HUDEP-2 (cell line): ENCODE results near the gene BFSP2.

Experiments
- DNase-seq, 76 experiments: peaks; one replicate each; lab custom pipeline; 2025; ENCODE audit not compliant: unreplicated experiment in 76 of 76; lab: John Stamatoyannopoulos, UW

BFSP2 gene

DNA sequence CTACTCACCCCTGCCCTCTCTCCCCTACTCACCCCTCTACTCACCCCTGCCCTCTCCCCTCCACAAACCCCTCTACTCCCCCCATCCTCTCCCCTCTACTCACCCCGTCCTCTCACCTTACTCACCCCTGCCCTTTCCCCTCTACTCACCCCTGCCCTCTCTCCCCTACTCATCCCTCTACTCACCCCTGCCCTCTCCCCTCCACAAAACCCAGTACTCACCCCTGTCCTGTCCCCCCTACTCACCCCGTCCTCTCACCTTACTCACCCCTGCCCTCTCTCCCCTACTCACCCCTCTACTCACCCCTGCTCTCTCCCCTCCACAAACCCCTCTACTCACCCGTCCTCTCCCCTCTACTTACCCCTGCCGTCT is 14.2 kb downstream of the BFSP2 start:
- no peak for DNase-seq

DNA sequence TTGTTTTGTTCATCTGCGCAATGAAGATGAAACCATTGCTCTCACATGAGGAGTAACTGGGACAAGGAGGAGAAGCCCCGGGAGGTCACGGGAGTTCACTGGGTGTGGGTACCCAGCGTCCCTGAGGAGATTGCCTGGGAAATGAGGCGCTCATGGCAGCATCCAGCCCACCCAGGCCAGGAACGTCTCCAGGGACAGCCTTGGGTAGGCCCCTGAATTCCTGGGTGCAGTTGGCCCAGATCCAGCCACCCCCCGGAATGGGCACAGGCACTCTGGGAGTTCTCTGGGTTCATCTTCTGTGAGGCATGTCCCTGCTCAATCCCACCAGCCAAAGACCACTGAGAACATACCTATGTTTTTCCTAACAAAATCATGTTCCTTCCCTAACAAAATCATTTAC is 18.5 kb downstream of the BFSP2 start:
- DNase-seq = no peak

DNA sequence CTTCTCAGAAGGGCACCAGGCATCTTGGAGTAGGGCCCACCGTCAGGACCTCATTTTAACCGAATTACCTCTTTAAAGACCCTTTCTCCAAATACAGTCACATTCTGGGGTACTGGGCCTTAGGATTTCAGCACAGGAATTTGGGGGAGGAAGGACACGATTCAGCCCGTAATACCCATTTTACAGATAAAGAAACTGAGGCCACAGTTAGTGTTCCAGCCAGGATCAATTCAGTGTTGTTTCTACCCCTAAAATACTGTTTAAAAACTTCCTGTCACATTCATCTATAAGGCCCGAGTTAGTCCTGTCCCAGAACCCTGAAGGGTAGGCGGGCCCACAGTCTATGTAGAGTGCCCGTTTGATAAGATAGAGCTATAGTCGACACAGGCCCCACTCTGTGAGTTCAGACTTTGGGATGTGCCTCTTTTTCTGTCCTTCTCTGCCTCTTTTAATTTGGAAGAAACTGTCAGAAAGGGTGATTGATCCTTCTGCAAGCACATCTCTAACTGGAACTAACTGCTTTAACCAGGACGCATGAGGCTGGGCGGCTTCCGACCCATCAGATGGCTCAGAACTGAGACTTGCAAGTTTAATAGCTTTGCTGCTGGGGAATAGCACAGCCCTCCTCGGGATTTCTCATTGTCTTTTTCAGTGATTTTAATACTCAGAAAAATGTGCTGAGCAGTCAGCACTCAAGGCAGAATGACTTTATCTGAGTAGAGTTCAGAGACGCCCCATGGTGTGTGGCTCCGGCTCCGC is 19.5 kb downstream of the BFSP2 start:
- no peak for DNase-seq

DNA sequence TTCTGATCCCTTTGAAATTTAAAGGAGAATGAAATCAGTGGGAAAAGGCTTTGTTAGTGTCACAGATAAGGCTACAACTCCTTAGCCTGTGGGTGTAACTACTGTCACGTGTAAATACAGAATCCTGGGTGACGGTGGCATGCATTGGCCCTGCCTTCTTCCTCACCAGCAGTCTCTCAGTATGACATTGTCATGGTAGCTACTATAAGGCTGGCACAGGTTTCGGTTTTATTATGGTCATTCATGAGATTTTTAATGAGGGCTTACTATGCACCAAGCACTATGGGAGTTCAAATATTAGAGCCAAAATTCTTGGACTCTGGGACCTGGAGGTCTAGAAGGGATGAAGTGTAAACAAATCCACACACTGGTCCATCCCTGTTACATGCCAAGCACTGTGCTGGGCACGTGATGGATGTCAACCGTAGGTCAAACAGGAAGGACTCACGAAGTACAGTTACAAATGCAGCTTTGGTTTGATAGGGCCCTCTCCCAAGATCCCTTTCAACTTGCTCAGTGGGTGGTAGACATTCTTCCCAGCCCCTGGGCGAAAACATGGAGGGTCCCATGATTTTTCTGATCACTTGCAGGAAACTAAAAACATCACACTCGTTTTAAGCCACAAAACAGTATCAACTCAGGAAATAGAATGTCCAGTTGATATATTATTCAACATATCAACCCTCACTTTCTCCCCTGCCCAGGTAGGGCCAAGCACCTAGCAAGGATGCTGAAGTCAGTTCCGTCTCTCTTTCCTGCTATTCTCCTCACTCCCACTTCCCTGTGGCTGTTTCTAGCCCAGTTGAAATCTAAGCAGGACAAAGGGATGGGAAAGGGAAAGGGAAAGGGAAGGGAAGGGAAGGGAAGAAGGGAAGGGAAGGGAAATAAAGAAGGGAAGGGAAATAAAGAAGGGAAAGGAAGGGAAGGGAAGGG is 25.3 kb downstream of the BFSP2 start:
- DNase-seq = no peak

DNA sequence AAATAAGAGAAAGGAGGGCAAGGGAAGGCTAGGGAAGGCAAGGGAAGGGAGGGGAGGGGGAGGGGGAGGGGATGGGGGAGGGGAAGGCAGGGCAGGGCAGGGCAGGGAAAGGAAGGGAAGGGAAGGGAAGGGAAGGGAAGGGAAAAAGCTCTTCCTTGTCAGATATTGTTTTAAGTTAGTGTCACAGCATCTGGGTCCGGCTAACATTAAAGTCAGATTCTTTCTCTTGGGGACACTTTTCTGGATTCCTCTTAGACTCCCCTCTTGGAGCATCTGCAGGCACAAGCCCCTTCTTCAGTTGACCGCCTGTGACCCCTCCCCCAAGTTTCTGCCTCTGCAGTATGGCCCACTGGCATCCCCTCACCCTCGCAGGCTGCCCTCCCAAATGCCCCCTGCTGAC is 26.0 kb downstream of the BFSP2 start:
- DNase-seq = no peak

DNA sequence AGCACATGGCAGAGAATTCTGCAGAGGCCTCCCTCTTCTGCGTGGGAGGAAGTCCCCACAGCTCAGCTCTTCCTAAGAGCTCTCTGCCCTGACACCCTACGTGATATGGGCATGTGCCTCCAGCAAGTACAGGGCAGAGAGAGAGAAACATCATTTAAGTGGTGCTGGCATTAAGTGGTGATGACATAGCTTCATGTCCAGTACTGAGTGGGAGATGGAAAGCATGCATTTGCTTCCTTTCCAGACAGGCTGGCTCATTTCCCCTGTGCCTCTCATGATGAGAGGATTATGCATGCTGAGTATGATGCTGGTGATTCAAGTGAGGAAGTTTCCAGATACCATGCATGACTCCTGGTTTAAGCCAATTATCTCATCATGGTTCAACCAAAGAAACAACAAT is 26.9 kb downstream of the BFSP2 start:
- no peak for DNase-seq

DNA sequence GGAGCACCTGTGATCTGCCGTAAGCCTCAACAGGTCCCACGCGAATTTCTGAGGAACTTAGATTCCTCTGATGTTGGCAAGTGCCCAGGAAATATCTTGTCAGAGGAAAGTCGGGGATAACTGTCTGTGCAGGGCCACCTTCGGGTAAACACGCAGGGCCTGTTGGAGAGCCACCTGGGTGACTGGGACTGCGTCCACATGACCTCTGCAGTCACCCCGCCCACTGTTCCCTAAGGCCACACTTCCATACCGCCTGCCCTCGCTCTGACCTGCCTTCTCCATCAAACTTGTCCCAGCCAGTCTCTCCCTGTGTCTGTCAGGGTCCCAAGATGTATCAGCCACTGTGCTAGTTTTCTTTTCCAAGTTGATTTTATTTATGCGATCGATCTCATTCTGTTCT is 28.7 kb downstream of the BFSP2 start:
- no peak for DNase-seq

DNA sequence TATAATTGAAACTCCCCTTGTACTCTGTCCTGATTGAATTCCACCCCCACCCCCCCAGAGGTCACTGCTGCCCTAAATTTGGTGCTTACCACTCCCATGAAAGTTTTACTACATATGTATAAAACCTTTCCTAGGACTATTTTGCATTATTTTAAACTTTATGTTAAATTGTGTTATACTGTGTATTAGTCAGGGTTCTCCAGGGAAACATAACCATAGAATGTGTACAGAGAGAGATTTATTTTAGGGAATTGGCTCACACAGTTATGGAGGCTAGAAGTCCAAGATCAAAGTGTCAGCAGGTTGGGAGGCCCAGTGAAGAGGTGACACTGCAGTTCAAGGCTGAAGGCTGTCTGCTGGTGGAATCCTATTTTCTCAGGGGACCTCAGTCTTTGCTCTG is 29.2 kb downstream of the BFSP2 start:
- no peak for DNase-seq

DNA sequence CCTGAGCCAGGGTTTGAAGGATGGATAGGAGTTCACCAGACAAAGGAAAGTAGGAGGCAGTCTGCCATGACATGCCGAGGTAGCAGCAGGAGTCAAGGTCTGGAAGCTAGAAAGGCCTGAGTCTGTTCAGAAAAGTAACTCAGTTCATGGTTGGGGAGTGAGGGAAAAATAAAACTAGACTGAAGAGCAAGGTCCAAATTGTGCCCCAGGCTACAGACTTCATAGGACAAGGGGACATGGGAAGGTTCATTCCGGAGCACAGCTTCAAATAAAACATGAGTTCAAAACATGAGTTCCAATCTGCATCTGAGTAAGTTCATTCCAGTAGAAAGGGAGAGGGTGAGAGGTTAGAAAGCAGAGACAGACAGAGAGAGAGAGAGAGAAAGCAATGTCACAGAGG is 39.7 kb downstream of the BFSP2 start:
- DNase-seq = no peak

DNA sequence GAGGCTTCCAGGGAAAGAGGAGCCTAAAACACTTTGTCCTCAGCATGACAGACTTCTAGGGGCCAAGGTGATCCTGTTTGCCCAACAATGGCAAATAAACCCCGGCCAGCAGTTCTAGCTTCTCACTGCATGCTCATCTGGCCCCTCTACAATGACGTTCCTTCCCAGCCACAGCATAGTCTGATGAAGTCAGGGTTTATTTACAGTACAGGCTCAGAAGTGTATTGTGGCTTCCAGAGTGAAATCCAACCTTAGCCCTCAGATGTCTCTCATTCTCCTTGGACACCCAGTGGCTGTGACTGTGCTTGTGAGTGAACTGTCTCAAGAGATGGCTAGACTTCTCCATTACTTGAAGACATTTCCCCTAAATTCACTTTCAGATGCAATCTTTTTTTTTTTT is 40.8 kb downstream of the BFSP2 start:
- no peak for DNase-seq

DNA sequence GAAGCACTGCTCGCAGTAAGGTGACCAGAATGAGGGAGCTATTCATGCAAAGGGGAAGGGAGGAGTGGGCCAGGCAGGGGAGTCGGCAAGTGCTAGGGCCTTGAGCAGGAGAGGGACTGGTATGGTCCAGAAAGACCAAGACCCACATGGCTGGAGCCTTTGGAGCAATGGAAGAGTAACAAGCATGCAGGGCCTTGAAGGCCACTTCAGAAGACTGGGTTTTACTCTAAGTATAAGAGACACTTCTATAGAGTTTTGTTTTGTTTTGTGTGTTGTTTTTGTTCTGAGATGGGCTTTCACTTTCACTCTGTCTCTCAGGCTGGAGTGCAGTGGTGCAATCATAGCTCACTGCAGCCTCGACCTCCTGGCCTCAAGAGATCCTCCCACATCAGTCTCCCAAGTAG is 42.0 kb downstream of the BFSP2 start:
- DNase-seq = no peak

DNA sequence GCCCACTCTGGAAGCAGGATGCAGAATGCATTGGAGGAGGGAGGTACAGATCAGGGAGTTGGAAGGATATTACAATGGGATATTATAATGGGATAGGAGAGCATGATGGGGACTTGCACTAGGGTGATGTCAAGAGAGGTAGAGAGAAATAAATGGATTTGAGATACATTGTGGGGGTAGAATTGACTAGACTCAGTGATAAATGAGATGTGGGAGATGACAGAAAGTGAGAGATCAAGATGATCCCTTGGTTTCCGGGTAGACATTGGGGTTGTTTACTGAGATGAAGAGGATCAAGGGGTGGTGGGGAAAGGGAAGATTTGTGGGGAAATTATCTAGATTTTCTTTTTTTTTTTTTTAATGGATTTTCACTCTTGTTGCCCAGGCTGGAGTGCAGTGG is 42.7 kb downstream of the BFSP2 start:
- DNase-seq = no peak

DNA sequence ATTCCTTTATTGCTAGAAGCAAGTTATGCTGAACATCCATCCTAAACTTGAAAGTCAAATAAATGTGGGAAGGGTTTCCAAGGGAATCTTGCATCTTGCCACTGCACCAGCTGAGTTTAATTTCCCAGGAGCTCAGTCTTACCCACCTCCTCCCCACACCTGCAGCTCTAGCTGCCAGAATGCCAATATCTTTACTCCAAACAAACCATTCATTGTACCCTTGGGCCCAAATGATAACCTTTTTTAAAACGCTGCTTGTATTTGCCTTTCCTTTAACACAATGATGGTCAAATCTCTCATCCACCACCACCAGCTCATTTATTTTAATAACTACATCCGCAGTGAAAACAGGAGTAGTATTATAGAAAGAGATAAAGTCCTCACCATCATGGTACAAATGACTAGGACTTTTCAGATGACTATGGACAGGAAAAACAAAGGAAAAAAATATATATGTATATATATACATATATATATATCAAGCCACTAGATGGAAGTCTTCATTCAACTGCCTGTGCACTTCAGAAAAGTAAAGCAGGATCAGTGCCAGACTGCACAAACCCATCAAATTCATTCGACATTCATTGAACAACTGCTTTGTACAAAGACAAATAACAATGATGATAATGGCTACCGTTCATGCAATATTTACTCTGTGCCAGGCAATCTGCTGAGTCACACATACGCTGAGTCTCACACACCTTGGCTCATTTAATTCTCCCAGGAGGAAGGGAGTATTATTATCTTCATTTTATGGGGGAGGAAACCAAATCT is 44.0 kb downstream of the BFSP2 start:
- DNase-seq = no peak

DNA sequence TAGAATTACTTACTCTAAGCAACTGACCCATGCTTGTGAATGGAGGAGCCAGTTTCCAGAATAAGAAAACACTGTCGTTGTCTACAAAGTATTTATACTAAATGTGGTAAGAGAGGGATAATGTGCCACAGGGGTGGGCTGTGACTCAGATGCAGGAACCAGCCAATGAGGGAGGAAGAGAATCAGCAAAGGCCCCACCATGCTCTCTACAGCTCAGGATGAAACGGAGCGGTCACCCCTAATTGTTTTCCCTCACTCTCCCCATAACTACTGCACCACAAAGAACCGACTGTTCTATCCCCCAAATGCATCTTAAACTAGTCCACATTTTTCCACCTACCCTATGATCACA is 44.5 kb downstream of the BFSP2 start:
- no peak for DNase-seq

DNA sequence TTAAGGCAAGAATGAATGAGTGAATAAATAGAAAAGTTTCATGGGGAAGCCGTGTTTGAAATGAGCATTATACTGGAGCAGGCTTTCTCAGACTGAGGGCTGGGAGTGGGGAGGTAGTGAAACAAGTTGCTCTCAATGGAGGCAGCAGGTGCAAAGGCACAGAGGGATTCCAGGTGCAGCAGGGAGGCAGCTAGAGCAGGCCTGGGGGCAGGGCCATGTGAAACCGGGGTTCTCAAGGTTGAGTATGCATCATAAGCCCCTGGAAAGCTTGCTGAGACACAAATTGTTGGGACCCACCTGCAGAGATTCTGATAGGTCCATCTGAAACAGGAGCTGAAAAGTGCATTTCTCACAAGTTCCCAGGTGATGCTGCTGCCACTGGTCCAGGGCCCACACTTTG is 45.3 kb downstream of the BFSP2 start:
- no peak for DNase-seq

DNA sequence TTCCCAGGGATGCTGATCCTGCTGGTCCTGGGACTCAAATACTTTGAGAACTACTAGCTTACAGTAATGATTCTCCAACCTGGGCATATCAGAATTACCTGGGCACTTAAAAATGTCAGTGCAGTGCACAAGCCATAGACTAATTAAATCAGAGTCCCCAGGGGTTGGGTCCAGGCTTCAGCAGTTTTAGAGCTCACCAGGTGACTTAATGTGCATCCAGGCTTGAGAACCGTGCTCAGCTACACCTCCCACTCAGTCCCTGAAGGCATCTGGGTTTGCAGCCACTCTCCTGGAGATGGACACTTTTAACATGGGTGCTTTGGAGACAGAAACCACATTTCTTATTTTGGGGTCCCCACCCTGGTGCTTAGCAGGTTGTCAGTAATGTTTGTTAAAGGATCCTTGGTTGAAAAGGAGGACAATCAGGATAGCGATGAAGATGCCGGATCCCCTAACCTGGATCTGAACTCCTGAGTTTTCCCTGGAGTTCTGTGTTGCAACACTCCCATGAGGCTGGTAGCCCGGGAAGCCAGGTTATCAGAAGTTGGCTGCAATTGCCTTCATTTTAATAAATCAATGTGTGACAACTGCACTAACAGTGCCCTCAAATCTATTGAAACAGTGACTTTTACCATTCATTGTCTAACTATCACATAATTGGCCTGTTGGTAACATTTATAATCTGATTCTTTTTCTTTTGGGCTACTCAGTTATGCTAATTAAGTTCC is 48.1 kb downstream of the BFSP2 start:
- DNase-seq = no peak

DNA sequence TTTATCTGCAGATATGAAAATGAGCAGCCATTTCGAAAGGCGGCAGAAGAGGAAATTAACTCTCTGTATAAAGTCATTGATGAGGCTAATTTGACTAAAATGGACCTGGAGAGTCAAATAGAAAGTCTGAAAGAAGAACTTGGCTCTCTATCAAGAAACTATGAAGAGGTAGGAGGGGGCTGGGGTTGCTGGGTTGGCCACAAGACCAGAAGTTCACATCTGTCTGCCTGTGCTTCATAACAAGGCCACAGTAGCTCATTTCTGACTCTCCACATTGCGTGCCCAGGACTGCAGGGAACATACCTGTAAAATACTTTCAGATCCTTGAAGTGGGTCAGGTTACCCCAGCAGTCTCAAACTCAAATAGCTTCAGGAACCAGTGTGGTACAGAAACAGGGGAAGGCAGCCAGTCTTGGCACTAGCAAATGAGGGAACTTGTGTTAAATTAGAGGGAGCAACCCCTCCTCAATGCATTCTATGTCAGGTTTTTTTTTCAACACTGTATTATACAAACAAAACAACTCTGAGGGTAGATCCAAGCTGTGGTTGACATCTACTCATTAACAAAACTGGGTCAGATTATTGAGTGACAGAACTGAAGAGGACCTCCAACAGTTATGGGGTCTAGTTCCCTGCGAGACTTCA is 48.7 kb downstream of the BFSP2 start:
- no peak for DNase-seq

DNA sequence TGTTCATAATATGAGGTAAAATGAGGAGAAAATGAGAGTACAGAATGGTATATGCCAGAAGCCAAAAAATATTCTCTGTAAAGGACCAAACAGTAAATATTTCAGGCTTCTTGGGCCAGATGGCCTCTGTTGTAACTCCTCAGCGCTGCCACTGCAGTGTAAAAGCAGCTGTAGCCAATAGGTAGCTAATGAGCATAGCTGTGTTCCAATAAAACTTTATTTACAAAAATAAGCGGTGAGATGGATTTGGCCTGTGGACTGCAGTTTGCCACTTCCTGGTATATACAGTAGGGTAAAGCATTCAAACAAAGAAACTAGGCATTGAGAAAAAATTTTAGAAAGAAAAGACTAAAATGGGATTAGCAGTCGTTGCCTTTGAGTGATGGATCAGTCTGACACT is 51.5 kb downstream of the BFSP2 start:
- DNase-seq = no peak

DNA sequence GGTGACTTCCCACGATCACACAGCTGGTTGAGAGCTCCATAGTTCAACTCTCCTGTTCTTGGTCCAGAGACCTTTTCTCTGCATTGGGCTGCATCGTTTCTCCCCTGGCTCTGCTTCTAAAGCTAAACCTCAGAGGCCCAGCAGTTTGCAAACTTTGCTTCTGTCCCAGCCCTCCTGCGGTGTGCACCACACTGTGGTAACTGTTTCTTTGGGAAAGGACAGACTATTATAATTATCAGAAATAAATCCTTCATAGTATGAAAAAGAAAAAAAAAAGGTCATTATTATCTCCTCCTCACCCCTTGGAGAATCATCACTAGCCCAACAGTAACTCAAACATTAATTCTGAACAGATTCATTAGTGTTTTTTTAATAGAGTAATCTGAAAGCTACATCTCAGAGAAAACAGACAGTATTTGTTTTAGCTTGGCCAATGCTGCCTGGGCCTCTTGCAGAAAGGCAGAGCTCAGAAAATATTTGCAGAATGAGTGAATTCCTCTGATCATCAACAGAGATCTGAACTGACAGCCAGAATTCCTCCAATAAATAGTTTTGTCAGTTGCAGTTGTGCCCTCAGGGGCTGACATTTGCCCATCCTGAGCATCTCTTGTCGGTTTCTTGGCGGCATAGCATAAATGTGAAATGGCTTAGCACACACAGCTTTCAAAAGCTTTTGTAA is 52.9 kb downstream of the BFSP2 start:
- no peak for DNase-seq

DNA sequence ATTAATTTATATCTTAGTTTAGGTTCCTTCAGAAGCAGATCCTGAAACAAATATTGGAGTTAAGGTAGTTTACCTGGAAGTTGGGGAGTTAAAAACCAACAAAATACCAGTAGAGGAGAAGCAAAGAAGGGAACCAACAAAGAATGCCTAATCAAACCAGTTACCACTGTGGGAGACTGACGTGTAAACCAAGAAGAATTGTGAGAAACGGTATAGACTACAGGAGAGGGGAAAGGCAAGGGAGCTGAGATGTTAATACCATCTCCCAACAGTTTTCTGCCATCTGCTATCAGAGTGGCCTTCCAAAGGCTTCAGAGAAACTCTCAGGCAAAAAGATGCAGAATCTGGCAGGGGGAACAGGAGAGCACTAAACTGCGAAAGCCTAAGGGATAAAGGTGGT is 53.5 kb downstream of the BFSP2 start:
- no peak for DNase-seq
